Motor neuron (in vitro differentiated cells): ENCODE results near the gene ZNF212. TPM values are rescaled to one million over a fixed set of nuclear protein-coding genes. Genes with fewer than 3 reads are reported as not detected.

Experiments
- ATAC-seq, 8 experiments: fragments of 200-7000 bp; cut with Tn5 transposase; replicated peaks in 6 of 8; 2 replicates each; pipeline ENCODE4 v1.8.0; 2021; ENCODE audit warnings: mild to moderate bottlenecking in 8 of 8, moderate library complexity in 8 of 8
- H3K27ac ChIP-seq, 2 donors: fragments of 250-450 bp; sonication (Bioruptor Pico); 2 replicates each; pipeline ENCODE4 v1.9.0; 2021; ENCODE audit warnings: antibody characterized with exemption in 2 of 2, mild to moderate bottlenecking in 2 of 2, moderate library complexity in 1 of 2
- H3K4me1 ChIP-seq, 2 donors: fragments of 250-450 bp; sonication (Bioruptor Pico); replicated peaks in 1 of 2; 2 replicates each; pipeline ENCODE4 v1.6.1; 2021; ENCODE audit warnings: antibody characterized with exemption in 2 of 2, mild to moderate bottlenecking in 2 of 2, moderate library complexity in 1 of 2
- H3K4me3 ChIP-seq, 5 donors: fragments of 250-450 bp; sonication (Bioruptor Pico); 2 replicates each; pipeline ENCODE4 v1.9.0; 2021; ENCODE audit warnings: antibody characterized with exemption in 5 of 5, mild to moderate bottlenecking in 5 of 5, moderate library complexity in 4 of 5
- WGBS, 10 experiments: fragments of 450-650 bp; shearing (Covaris generic); methylation state at CpG; one replicate each; pipeline ENCODE4 v1.0.0; 2022; 5-methylcytosine and 5-hydroxymethylcytosine counted together
- in situ Hi-C, 9 experiments: fragments of 400-800 bp; cut with MboI; loops; one replicate each; pipeline ENCODE4 v1.15.0; 2021; ENCODE audit warnings: low sequenced_read_pairs in 9 of 9, low pct_unique_long_range_greater_than_20kb in 2 of 9; ENCODE audit not compliant: unreplicated experiment in 9 of 9
- total RNA-seq, 8 experiments: library from RNA; unstranded; fragments of 300-600 nt; gene quantifications; 2 replicates each; pipeline versions ENCODE4 v1.2.3 to v1.2.4, GENCODE V29; 2022

ZNF212 gene
- total RNA-seq, 8 experiments from 2014 or later: 3.9 to 10.2 (median 6.5) TPM

- ATAC-seq: no peak
- H3K4me1 ChIP-seq: no peaks in the 10 kb centered on the region
- WGBS, 10 experiments: 75 to 100% (median 99%) methylated on average over 1 to 13 of the region's 35 CpGs; no CpG with 5 or more reads in 5 of the 10 experiments
- no peak overlapping the region for H3K27ac ChIP-seq
- no peak overlapping the region for H3K4me3 ChIP-seq
- in situ Hi-C loops: no loop called here
Observed at GRCh38 chr7:149207324-149208035, 32.0 kb upstream of the ZNF212 start.

GRCh38 chr7:149209518-149210269, 29.8 kb upstream of the ZNF212 start:
- in situ Hi-C loops: no loop called here
- WGBS, 10 experiments: 45 to 86% (median 75%) methylated on average over 1 to 7 of the region's 7 CpGs; no CpG with 5 or more reads in 2 of the 10 experiments
- no peak overlapping the region for H3K27ac ChIP-seq
- peak in 6 of 8 experiments; percentile 27 to 82 (median 68) for ATAC-seq
- no peak overlapping the region for H3K4me3 ChIP-seq
- H3K4me1 ChIP-seq: no peaks in the 10 kb centered on the region

- no peak for ATAC-seq
- in situ Hi-C loops: no loop called here
Observed at GRCh38 chr7:149210551-149210950, 28.9 kb upstream of the ZNF212 start.

GRCh38 chr7:149214020-149214720, 25.3 kb upstream of the ZNF212 start:
- Histone ChIP-seq H3K4me3 (no peak overlapping the region), H3K4me1 (no peaks in the 10 kb centered on the region), H3K27ac (no peak overlapping the region)
- in situ Hi-C loops: no loop called here
- 0 to 100% (median 100%) methylated on average over 1 to 2 of the region's 7 CpGs; no CpG with 5 or more reads in 5 of the 10 experiments for WGBS, 10 experiments
- ATAC-seq: no peak

More at GRCh38 chr7:149210551-149210950, 28.9 kb upstream of the ZNF212 start:
- Histone ChIP-seq H3K4me3 (no peak overlapping the region), H3K27ac (no peak overlapping the region), H3K4me1 (no peaks in the 10 kb centered on the region)
- WGBS, 10 experiments: 80 to 100% (median 88%) methylated on average over 1 to 3 of the region's 11 CpGs; no CpG with 5 or more reads in 6 of the 10 experiments

- in situ Hi-C loops: no loop called here
- 73 to 100% (median 96%) methylated on average over 1 to 2 of the region's 2 CpGs; no CpG with 5 or more reads in 7 of the 10 experiments for WGBS, 10 experiments
- ATAC-seq: no peak
- Histone ChIP-seq H3K4me3 (no peak overlapping the region), H3K27ac (no peak overlapping the region), H3K4me1 (no peaks in the 10 kb centered on the region)
Observed at GRCh38 chr7:149216402-149216801, 23.0 kb upstream of the ZNF212 start.

GRCh38 chr7:149217570-149217969, 21.9 kb upstream of the ZNF212 start:
- no peak for ATAC-seq
- Histone ChIP-seq H3K27ac (no peak overlapping the region), H3K4me3 (no peak overlapping the region), H3K4me1 (no peaks in the 10 kb centered on the region)
- WGBS, 10 experiments: 80 to 100% (median 95%) methylated on average over 1 to 4 of the region's 6 CpGs; no CpG with 5 or more reads in 3 of the 10 experiments
- in situ Hi-C loops: no loop called here

- in situ Hi-C loops: no loop called here
- Histone ChIP-seq H3K4me3 (no peak overlapping the region), H3K27ac (no peak overlapping the region), H3K4me1 (no peaks in the 10 kb centered on the region)
- 30 to 74% (median 65%) methylated on average over 2 to 9 of the region's 10 CpGs; no CpG with 5 or more reads in 2 of the 10 experiments for WGBS, 10 experiments
- peak in 4 of 8 experiments; percentile 29 to 83 (median 36) for ATAC-seq
Observed at GRCh38 chr7:149218469-149219420, 20.7 kb upstream of the ZNF212 start.

- Histone ChIP-seq H3K4me3 (no peak overlapping the region), H3K4me1 (no peaks in the 10 kb centered on the region), H3K27ac (no peak overlapping the region)
- 45 to 100% (median 96%) methylated on average over 2 to 3 of the region's 6 CpGs; no CpG with 5 or more reads in 7 of the 10 experiments for WGBS, 10 experiments
- in situ Hi-C loops: no loop called here
- ATAC-seq: no peak
Observed at GRCh38 chr7:149220534-149220933, 18.9 kb upstream of the ZNF212 start.

GRCh38 chr7:149223176-149223575, 16.3 kb upstream of the ZNF212 start:
- WGBS, 10 experiments: 92 to 100% (median 94%) methylated on average over 1 to 8 of the region's 8 CpGs; no CpG with 5 or more reads in 4 of the 10 experiments
- Histone ChIP-seq H3K27ac (no peak overlapping the region), H3K4me3 (no peak overlapping the region), H3K4me1 (no peaks in the 10 kb centered on the region)
- in situ Hi-C loops: no loop called here
- peak in 1 of 8 experiments; percentile 9 for ATAC-seq

GRCh38 chr7:149223761-149224160, 15.7 kb upstream of the ZNF212 start:
- ATAC-seq: peak in 1 of 8 experiments; percentile 6
- in situ Hi-C loops: no loop called here
- Histone ChIP-seq H3K27ac (no peak overlapping the region), H3K4me1 (no peaks in the 10 kb centered on the region), H3K4me3 (no peak overlapping the region)
- WGBS, 10 experiments: no CpG with 5 or more reads among the region's 39 CpGs

GRCh38 chr7:149224352-149224751, 15.1 kb upstream of the ZNF212 start:
- Histone ChIP-seq H3K4me3 (no peak overlapping the region), H3K4me1 (no peaks in the 10 kb centered on the region), H3K27ac (no peak overlapping the region)
- WGBS, 10 experiments: 91 to 93% methylated on average over 6 to 11 of the region's 37 CpGs; no CpG with 5 or more reads in 8 of the 10 experiments
- in situ Hi-C loops: no loop called here
- peak in 2 of 8 experiments; percentile 24 to 39 for ATAC-seq

- ATAC-seq: peak in 1 of 8 experiments; percentile 3
- Histone ChIP-seq H3K4me1 (no peaks in the 10 kb centered on the region), H3K27ac (no peak overlapping the region), H3K4me3 (no peak overlapping the region)
- in situ Hi-C loops: no loop called here
- WGBS, 10 experiments: 90 to 100% (median 95%) methylated on average over 2 to 16 of the region's 19 CpGs; no CpG with 5 or more reads in 5 of the 10 experiments
Observed at GRCh38 chr7:149225106-149225505, 14.3 kb upstream of the ZNF212 start.
